ENCODE data around the gene FHL2. TPM values are rescaled to one million over a fixed set of nuclear protein-coding genes. Genes with fewer than 3 reads are reported as not detected.
A peak's percentile ranks its signal among the peaks of the same experiment; 100 is the strongest.
"Not testable (repeated sequence)": the region's sequence is repeated elsewhere in the genome, so short reads cannot be mapped to it uniquely, and the experiment has no call there.

The FHL2 gene
- total RNA-seq, 4 donors from 2014 or later = 93.9 to 150 (median 109) TPM

DNA sequence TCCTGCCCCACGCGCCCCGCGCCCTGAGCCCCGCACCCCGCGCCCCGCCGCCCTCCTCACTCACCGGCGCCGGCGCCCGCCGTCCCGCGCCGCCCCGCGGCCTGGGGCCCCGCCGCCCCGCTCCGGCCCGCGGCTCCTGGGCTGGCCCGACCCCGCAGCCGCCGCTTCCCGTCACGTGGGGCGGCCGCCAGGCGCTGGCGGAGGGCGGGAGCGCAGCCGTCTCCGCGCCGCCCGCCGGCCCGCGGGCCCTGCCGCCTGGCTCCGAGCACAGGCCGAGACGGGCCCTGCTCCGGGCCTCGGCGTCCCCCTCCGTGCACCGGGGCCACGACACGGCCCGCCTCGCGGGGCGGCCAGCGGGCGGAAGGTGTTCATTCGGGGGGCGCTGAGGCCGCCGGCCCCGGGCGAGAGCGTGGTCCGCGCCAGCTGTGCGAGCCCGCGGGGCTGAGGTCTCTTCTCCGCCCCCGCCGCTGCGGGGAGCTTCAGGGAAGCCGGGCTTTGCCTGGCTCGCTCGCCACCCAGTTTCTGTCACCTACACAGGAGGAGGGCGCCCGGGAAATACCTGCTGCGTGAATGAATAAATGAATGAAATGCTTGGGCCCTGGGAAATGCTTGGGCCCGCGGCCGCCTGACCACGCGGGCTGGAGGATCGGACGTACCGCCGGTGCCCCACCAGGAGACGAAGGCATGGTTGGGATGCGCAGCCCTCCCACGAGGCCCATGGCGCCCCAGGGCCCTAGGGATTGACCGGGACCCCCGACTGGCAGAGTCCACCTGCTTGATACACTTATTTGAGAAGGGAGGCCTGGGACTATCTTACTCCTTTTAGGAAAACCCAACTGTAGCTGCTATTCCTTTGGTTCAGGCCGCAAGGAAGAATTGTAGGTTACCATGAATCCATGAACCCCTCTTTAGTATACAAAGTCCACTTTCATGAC is 69.0 kb downstream of the FHL2 start, which contains the start of gene TGFBRAP1:
Gene TGFBRAP1, minus strand, starts transcription at position 175 of the 935 bp plus-strand sequence. CDS start 21,434 bp downstream, outside the sequence.
- TF ChIP-seq CTCF (IDR thresholded peaks at IDR 0.05) = peak in 2 of 4 experiments; percentile 14 to 28
- peak in 1 of 2 donors; percentile 63 for TF ChIP-seq POLR2A (IDR thresholded peaks at IDR 0.05)
- no peak for TF ChIP-seq EP300 (IDR thresholded peaks at IDR 0.05)
- ATAC-seq = peak; percentile 92
- Histone ChIP-seq H3K27me3 (no peaks in the 10 kb centered on the region), H3K4me1 (peaks cover 0 to 41% (median 7%) of the 10 kb centered on the region in 3 donors), H3K4me3 (peak within 1 kb of the TSS; percentile 75 to 98), H3K36me3 (peaks cover 0 to 3% of the 10 kb centered on the region in 2 donors), H3K27ac (peak within 1 kb of the TSS; percentile 89 to 93 (median 91)), H3K9me3 (no peaks in the 10 kb centered on the region)
- WGBS, 2 donors (ENCODE audit: low coverage in 1 of 2) = 100% methylated on average over 1 of the region's 101 CpGs; no CpG with 5 or more reads in 1 of the 2 donors

GRCh38 chr2:105329197-105329554 is 69.7 kb downstream of the FHL2 start:
- TF ChIP-seq POLR2A (IDR thresholded peaks at IDR 0.05) (no peak), POLR2AphosphoS5 (IDR thresholded peaks at IDR 0.05) (no peak), CTCF (IDR thresholded peaks at IDR 0.05) (no peak), EP300 (IDR thresholded peaks at IDR 0.05) (no peak)
- 0 to 3% methylated on average over 4 to 5 of the region's 17 CpGs for WGBS, 2 donors (ENCODE audit: low coverage in 1 of 2)
- Histone ChIP-seq H3K27ac (peak overlapping the region; percentile 89 to 93 (median 91)), H3K9me3 (no peaks in the 10 kb centered on the region), H3K4me3 (peak overlapping the region; percentile 75 to 98), H3K27me3 (no peaks in the 10 kb centered on the region), H3K36me3 (peaks cover 0 to 7% of the 10 kb centered on the region in 2 donors), H3K4me1 (peaks cover 0 to 41% (median 7%) of the 10 kb centered on the region in 3 donors)
- ATAC-seq = peak; percentile 23

DNA sequence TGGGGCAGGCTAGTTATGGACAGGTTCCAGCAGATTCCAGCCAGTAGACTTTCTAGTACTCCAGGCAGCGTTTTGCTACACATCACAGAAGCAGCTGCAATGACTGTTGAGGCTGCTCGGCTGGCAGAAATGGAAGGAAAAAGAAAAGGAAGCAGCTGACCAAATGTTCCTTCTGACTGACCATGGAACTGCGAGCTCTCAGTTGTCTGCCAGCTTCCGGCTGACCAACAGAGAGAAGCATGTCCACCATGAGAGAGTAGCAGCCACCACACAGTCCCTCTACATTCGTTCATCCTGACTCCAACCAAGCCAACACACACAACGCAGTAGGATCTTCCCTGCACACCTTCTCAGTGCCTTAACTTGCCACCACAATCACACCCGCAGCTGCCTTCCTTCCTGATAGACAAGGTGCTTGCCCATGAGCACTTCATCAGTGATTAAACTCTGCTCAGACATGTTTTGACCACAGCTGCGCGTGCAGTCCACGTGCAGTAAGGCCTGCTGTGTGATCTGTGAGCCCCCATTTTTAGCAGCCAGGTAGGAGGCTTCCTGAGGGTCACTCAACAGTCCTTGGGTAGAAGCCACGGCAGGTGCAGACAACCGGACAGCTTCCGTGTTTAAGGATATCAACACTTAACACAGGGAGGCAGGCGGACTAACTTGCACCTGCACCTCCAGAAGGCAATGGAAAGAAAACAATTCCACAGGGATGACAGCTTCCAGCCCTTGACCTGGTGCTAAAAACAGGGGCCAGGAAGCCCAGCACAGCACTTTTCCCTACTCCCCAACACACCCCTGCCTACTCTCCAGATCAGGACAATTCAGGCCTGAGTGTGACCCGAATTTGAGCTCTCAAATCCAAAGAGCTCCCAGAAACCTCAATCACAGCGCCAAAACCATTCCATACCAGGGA is 70.3 kb downstream of the FHL2 start:
- Histone ChIP-seq H3K27me3 (no peaks in the 10 kb centered on the region), H3K36me3 (peaks cover 0 to 7% of the 10 kb centered on the region in 2 donors), H3K9me3 (no peaks in the 10 kb centered on the region), H3K4me3 (peak overlapping the region; percentile 75 to 98), H3K4me1 (peaks cover 0 to 41% (median 7%) of the 10 kb centered on the region in 3 donors), H3K27ac (peak overlapping the region; percentile 89 to 93 (median 91))
- TF ChIP-seq POLR2A (IDR thresholded peaks at IDR 0.05) (no peak), POLR2AphosphoS5 (IDR thresholded peaks at IDR 0.05) (peak; percentile 7)
- 12 to 28% methylated on average over 8 of the region's 16 CpGs for WGBS, 2 donors (ENCODE audit: low coverage in 1 of 2)
- ATAC-seq = peak; percentile 11

DNA sequence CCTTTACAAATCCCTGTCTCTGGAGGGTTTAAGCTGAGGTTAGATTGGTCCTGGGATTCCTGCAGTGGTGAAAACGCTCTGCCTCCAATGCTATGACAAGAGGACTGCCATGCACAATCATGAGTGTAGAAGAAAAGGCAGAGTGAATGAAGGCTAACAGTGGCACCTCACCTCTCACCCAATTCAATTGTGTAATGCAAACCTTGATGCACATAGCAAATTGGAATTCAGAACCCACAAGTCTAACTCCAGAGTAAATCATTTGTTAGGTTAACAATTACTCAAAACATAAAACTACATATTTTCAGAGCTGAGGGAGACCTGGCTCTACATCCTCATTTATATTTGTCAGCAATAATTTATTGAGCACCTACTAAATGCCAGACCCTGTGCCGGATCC is 71.2 kb downstream of the FHL2 start:
- Histone ChIP-seq H3K4me3 (no peak overlapping the region), H3K27ac (peak overlapping the region in 2 of 4 donors; percentile 89 to 90)
- no peak for ATAC-seq

GRCh38 chr2:105327271-105327670 is 71.6 kb downstream of the FHL2 start:
- not testable (repeated sequence) for H3K4me3 ChIP-seq, H3K27ac ChIP-seq
- peaks cover 0 to 48% (median 7%) of the 10 kb centered on the region in 3 donors for H3K4me1 ChIP-seq

More for the DNA sequence above, 71.2 kb downstream of the FHL2 start:
- H3K4me1 ChIP-seq = peaks cover 0 to 44% (median 7%) of the 10 kb centered on the region in 3 donors
- 73 to 74% methylated on average over 2 of the region's 2 CpGs for WGBS, 2 donors (ENCODE audit: low coverage in 1 of 2)
- H3K27me3 ChIP-seq = no peaks in the 10 kb centered on the region
- peaks cover 0 to 7% of the 10 kb centered on the region in 2 donors for H3K36me3 ChIP-seq
- no peaks in the 10 kb centered on the region for H3K9me3 ChIP-seq
- no peak for TF ChIP-seq CTCF (IDR thresholded peaks at IDR 0.05)
- no peak for TF ChIP-seq EP300 (IDR thresholded peaks at IDR 0.05)
- TF ChIP-seq POLR2AphosphoS5 (IDR thresholded peaks at IDR 0.05) = no peak
- no peak for TF ChIP-seq POLR2A (IDR thresholded peaks at IDR 0.05)

More at GRCh38 chr2:105327271-105327670, 71.6 kb downstream of the FHL2 start:
- WGBS, 2 donors (ENCODE audit: low coverage in 1 of 2) = 88 to 100% methylated on average over 1 to 2 of the region's 3 CpGs
- not testable (repeated sequence) for ATAC-seq, H3K9me3 ChIP-seq, H3K27me3 ChIP-seq, H3K36me3 ChIP-seq

All from gastroesophageal sphincter (tissue), 4 donors.